C1 segment of cervical spinal cord (tissue), 14 donors: Measurements from ENCODE around the gene MBD3L2.
"Not testable (repeated sequence)": the region's sequence is repeated elsewhere in the genome, so short reads cannot be mapped to it uniquely, and the experiment has no call there.

ENCODE experiments used
- DNase-seq, 14 donors: peaks; one replicate each; lab custom pipeline; 2025; lab: John Stamatoyannopoulos, UW

The MBD3L2 gene

DNA sequence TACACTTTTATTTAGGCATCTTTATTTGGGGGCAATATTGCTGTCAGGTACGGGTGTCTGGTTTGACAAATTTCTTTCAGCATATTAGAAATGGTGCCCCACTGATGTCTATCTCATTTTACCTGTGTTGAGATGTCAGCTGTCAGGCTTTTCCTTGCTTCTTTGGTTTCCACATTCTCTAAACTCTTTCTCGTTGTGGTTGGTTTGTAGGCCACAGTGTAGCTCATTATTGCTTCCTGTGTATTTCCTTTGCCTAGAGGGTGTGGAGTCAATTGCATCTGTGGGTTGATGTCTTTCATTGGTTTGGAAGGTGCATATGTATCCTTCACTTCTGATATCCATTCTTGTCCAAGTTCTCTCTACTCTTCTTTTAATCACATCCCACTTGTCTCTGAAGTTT, 10.9 kb downstream of the MBD3L2 start:
- DNase-seq = not testable (repeated sequence)

DNA sequence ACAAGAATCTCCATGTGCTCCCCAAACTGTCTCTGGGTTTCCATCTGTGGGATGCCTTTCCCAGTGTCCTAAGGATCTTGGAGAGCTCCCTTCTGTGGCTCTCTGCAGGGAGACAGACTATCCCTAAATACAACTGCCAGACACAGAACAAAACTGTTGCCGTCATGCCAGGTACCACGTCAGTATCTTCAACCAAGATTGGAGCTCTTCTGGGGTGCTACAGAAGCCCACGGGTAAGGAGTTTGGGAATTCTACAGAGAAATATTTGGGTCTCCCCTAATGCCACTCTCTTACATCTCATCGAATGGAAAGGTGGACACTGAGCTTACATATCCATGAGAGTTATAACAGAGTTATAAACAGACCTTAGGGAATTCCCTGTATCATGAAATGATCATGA, 14.2 kb downstream of the MBD3L2 start:
- DNase-seq = no peak

DNA sequence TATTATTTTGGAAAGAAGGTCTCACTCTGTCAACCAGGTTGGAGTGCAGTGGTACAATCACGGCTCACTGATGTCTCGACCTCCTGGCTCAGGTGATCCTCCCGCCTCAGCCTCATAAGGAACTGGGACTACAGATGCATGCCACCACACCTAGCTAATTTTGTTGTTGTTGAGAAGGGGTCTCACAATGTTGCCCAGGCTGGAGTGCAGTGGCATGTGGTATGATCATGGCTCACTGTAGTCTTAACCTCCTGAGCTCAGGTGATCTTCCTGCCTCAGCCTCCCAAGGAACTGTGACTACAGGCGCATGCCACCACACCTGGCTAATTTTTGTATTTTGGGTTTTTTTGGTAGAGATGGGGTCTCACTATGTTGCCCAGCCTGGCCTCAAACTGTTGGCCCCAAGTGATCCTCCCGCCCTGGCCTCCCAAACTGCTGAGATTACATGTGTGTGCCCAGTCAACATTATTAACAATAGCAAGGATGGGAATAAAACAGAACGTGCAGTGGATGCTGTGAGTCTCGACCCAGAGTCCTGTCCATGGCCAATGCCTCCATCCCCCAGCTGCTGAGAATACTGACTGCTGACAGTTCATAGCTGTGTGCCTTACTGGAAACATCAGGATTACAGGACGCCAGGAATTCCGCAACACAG, 14.8 kb downstream of the MBD3L2 start:
- no peak for DNase-seq

DNA sequence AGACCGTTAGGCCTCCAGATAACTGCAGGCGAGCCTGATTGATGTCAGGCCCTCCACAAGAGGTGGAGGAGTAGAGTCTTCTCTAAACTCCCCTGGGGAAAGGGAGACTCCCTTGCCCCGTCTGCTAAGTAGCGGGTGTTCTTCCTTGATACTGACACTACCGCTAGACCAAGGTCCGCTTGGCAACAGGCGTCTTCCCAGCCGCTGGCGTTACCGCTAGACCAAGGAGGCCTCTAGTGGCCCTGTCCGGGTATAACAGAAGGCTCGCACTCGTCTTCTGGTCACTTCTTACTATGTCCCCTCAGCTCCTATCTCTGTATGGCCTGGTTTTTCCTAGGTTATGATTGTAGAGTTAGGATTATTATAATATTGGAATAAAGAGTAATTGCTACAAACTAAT, 18.0 kb downstream of the MBD3L2 start:
- DNase-seq = not testable (repeated sequence)

DNA sequence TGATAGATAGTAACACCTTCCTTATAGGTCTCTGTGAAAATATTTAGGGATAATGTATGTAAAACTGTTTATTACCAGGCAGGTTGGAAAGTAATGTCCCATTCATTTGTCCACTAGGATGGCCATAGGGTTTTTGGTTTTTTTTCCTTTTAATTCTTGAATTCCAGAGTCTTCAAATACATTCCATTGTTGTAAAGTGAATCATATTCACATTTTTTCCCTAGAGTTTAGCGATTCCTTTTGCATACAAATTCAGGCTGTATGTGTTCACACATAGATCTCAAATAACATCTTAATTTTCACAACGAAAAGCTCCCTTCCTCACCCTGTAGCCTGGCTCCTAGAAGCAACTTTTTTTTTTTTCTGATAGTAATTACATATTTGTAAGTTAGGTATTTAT, 18.6 kb downstream of the MBD3L2 start:
- DNase-seq = no peak

DNA sequence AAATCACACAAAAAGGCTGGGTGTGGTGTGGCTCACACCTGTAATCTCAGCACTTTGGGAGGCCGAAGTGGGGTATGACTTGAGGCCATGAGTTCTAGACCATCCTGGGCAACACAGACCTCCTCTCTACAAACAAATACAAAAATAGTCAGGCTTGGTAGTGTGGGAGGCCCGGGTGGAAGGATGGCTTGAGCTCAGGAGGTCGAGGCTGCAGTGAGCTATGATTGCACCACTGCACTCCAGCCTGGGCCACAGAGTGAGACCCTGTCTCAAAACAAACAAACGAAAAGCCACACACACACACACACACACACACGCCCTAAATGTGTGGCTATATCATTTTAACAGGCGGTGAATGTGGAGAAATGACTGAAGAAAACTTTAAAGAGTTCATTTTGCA, 19.5 kb downstream of the MBD3L2 start:
- no peak for DNase-seq

DNA sequence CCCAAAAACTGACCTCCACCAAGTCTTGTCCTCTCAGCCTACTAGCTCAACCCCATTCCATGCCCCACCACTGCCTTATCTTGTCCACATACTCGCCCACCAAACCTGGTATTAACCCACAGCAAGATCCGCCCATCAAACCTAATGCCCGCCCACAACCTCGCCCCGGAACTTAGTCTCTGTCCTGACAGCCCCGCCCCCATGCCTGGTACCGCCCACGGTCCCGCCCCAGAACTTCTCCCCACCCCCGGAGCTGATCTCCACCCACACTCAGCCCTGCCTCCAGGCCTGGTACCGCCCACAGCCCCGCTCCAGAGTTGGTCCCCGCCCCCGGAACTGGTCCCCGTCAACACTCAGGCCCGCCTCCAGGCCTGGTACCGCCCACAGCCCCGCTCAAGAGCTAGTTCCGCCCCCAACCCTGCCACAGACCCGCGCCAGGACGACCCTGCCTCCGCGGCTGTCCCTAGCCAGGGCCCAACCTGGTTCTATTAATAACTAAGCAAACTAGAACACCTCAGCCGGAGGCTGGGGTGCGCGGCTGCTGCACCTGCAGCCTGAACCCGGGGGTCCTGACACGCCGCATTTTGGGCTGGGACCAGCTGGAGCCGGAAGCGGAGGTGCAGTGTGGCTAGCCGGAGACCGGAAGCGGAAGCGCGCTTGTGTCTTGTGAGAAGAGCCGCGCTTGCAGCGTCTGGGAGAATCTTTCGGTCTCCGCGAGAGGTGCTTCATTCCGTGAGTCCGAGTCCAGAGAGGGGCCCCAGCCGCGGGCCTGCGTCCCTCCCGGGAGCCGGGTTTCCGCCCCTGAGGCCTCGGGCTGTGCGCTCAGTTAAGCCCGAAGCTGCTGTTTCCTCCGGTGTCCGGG, 20.2 kb downstream of the MBD3L2 start, which contains the start of gene ZNF557:
Gene ZNF557 (plus strand): TSS at position 662 of the 862 bp plus-strand sequence. CDS start 5,372 bp downstream, outside the sequence.
- peak; percentile 67 to 99 (median 96) for DNase-seq

DNA sequence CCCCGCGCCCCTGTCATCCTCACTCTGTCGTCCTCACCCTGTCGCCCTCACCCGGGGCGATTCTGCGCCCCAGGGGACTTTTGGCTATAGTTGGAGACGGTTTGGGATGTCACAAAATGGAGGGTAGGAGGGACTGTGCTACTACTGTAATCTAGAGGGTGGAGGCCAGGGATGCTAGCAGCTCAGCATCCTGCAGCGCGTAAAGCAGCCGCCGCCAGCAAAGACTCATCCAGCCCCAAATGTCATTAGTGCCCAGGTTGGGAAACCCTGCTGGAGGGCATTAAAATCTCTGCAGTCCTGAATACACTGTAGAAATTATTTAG, 20.7 kb downstream of the MBD3L2 start:
- DNase-seq = no peak

DNA sequence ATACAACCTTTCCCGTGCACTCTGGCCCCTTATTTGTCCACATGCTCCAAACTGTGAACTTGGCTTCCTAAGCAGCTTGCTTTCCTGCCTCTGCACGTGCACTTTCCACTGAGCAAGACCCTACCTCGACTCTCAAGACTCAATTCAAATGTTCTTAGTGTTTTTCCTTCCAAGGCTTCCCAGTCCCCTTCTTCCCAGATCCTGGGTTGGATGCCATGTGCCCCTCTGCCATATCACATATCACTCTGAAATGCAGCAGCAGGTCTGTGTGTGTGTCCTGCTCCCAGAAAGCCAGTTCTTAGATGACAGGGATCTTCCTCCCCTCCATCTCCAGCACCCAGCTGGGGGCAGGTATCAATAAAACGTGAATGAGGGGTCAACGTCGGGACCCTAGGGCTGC, 23.4 kb downstream of the MBD3L2 start:
- DNase-seq = no peak

DNA sequence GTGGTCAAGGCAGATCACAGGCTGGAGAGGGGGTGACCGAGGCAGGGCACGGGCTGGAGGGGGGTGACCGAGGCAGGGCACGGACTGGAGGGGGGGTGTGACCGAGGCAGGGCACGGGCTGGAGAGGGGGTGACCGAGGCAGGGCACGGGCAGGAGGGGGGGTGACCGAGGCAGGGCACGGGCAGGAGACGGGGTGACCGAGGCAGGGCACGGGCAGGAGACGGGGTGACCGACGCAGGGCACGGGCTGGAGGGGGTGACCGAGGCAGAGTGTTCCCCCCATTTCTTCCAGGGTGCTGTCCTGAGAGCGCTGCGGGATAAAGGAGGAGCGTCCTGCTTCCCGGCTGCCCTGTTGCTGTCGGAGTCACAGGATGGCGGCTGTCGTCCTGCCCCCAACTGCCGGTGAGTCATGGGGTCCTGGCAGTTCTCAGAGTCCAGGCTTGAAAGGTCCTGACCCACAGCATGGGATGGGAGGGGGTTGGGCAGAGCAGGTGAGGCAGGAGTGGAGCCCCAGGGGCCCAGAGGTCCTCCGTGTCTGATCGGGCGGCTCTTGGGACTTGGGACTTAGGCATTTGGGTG, 25.7 kb downstream of the MBD3L2 start:
- DNase-seq = no peak

DNA sequence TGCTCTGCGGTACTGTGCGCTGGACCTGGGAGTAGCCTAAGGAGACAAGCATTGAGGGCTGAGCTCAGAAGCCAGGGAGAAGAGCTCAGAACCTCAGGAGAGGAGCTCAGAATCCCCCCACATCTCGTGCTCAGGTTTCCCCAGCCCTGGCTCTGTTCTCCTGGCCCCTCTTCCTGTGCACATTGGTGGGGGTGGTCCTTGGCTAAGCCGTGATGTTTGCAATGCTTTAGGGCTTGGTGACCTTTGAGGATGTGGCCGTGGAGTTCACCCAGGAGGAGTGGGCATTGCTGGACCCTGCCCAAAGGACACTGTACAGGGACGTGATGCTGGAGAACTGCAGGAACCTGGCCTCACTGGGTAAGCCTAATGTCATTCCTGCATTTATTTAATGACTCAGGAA, 27.0 kb downstream of the MBD3L2 start:
- no peak for DNase-seq

DNA sequence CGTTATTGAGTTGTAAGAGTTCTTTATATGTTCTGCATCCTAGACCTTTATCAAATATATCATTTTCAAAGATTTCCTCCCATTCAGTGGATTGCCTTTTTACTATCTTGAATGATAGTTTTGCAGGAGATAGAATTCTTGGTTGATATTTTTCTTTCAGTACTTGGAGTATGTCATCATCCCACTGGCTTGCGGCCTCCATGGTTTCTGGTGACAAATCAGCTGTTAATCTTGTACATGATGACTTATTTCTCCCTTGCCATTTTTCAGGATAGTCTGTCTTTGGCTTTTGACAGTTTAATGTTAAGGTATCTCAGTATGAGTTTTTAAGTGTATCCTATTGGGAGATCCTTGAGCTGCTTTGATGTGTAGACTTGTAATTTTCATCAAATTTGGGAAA, 28.9 kb downstream of the MBD3L2 start:
- no peak for DNase-seq

DNA sequence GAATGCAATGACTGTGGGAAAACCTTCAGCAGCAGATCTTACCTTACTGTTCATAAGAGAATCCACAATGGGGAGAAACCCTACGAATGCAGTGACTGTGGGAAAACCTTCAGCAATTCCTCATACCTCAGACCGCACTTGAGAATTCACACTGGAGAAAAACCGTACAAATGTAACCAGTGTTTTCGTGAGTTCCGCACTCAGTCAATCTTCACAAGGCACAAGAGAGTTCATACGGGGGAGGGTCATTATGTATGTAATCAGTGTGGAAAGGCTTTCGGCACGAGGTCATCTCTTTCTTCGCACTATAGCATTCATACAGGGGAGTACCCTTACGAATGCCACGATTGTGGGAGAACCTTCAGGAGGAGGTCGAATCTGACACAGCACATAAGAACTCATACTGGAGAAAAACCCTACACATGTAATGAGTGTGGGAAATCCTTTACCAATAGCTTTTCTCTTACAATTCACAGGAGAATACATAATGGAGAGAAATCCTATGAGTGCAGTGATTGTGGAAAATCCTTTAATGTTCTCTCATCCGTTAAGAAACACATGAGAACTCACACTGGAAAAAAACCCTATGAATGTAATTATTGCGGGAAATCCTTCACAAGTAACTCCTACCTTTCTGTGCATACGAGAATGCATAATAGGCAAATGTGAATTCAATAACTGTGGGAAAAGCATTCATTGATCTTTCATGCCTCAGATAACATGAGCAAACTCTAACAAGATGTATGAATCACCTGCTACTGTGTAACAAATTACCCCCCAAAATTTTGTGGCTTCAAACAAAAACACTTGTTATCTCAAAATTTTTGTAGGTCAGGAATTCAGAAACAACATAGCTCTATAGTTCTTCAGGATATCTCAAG, 34.2 kb downstream of the MBD3L2 start:
- no peak for DNase-seq

DNA sequence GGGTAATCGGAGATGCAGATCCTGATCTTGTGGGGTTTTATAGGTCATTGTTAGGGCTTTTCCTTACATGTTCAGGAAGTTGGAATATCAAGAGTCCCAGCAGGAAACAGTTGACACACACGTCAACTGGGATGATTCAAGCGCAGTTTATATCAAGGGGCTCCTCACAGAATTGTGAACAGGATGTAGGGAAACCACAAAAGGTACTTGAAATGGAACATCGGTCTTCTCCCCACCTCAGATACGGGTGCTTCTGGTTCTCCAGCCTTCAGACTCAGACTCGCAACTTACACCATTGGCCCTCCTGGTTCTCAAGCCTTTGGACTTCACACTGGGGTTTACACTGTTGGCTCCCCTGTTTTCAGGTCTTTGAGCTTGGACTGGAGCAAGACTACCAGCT, 39.9 kb downstream of the MBD3L2 start:
- DNase-seq = no peak

DNA sequence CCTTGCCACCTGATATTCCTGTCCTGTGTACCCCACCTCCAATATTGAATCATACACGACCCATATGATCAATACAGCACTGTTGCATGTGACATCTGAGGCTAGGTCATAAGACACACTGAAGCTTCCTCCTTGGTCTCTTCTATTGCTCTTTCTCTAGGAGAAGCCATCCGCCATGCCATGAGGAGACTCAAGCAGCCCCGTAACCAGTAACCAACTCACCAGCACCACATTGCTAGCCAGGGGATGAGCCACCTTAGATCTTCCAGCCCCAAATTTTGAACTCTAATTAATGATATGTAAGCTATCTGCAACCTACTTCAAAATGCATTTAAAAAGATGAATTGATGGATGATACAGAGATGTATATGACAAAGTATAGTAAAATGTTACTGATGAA, 49.0 kb downstream of the MBD3L2 start:
- DNase-seq = no peak

DNA sequence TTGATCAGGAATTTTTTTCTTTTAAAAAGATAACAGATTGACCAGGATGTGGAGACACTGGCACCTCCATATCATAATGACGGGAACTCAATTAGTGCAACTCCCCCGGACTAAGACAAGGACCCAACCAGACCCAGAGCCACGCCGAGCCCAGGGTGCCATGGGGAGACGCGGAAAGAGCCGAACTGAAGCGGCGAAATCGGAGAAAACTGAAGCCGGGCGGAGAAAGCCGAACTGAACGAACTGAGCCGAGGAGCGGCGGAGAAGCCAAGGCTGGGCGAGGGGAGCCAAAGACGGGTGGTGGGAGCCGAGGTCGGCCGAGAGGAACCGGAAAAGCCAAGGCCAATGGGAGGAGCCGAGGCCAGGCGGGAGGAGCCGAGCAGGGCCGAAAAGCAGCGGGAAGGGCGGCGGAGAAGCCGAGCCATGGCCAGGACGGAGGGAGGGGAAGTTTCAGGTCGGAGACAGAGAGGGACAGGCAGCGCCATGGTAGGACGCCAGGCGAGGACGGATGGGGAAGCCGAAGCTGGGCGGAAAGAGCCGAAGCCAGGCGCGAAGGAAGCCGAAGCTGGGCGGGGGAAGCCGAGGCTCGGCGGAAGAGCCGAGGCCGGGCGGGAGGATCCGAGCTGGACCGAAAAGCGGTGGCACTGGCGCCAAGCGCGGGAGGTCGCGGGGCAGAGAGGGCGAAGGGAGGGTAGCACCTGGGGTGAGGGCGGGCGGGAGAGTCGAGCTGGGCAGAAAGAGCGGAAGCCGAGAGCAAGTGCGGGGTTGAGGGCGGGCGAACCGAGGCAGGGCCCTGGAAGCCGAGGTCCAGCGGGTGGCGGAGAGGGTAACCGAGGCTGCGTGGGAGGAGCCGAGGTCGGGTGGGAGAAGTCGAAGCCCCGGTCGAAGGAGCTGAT, 49.8 kb downstream of the MBD3L2 start:
- DNase-seq = peak; percentile 69 to 96 (median 94)

DNA sequence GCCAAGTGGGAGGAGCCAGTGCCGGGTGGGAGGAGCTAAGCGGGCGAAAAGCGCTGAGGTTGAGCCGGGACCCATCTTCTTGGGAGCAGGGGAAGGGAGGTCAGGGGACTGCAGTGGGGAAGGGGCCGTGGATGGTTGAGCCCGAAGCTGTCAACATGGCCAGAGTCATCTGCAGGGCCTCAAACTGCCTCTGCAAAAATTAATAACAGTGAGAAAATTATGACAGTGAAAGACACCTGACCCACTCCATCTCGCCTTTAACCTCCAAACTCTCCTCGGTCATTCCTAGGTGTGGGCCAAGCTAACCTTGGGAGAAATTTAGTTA, 50.4 kb downstream of the MBD3L2 start:
- no peak for DNase-seq
